HG03045 (cell line): Measurements from ENCODE around the gene PORCN.

Source experiments
- ATAC-seq: cut with Tn5 transposase; IDR thresholded peaks from one replicate; pipeline ENCODE4 v1.9.1; 2021; ENCODE audit warnings: mild to moderate bottlenecking, moderate library complexity; ENCODE audit not compliant: unreplicated experiment

PORCN gene

DNA sequence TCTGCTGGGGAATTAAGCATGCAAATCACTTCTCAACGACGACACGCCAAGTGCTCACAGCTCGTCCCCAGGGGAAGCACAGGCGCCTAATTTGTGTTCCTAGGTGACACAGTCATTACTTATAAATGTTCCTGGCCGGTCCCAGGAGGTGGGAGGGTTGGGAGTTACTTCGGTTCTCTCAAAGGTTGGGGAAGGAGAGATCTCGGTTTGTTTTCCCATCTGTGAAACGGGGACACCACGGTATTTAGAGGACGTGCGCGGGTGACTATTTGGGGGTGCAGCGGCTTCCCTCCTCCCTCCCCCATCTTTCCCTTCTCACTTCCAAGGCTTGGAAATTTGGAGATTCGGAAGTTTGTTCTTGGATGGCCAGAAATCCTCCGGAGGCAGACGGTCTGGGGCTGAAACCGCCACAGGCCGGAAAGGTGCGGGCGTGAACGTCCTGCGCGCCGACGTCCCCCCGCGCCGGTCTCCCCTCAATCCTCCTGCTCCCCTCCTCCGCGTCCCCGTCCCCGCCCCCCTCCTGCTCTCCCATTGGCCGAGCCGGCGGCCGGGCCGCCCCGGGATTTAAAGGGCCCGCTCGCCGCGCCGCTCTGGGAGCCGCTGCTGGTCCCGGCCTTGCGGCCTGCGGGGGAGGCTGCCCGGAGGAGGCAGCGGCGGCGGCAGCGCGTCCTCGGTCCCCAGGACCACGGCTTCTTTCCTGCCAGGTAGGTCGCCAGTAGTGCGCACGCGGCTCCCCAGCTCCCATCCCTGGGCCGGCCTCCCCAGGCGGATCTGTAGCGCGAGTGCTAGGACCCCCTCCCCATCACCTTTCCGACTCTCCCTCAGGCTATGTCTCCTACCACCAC, at the start of gene PORCN:
PORCN (plus strand) TSS at position 593 of the 845 bp plus-strand sequence. CDS start 829 bp downstream, outside the sequence.
- ATAC-seq, result peak; percentile 89

DNA sequence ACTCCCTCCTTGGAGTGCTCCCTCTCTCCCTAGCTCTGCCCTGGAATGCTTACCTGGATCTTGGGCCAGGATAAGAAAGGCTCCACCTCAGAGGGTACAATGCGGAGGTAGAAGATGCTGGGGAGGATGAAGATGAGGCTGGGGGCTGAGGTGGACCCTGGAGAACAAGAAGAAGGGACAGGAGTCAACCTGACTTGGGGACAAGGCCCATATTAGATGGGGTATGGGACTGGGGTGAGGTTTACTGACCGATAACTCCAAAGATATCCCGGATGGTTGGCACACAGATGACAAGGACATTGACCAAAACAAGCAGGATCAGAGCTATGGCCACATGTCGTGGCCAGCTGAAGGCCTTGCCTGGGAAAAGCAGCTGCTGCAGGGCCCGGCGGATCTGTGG, 49.3 kb upstream of the PORCN start:
- ATAC-seq, result no peak

DNA sequence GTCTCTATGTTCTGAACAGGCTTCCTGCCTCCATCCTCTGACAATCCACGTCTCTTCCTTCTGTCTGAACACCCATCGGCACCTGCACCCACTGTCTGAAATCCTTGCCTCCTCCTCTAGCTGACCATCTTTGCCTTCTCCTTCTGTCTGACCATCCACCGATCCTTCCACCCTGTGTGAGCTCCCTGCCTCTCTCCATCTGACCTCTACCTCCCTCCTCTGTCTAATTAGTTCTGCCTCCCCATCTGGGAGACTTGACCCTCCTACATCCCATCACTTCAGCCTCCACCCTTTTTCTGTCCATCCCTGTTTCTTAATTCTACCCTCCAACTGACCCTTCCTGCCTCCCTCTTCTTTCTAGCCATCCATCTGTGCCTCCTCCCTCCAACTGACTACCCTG, 48.8 kb upstream of the PORCN start:
- no peak for ATAC-seq

DNA sequence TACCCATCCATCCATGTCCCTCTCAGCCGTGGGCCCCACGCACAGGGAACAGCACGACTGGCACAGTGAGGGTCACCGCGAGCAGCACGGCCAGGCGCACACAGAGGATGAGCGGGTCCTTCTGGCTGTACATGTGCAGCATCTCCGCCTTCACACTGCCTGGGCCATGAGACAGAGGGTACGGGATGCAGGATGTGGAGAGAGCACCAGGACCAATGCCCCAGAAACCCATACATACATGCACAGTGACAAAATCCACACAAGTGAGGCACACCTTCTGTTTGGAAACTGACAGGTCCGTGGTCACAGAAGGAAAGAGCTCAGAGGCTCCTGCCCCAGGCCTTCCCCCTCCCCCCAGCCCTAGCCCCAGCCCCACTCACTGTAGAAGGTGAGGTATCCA, 48.2 kb upstream of the PORCN start:
- ATAC-seq, result no peak

DNA sequence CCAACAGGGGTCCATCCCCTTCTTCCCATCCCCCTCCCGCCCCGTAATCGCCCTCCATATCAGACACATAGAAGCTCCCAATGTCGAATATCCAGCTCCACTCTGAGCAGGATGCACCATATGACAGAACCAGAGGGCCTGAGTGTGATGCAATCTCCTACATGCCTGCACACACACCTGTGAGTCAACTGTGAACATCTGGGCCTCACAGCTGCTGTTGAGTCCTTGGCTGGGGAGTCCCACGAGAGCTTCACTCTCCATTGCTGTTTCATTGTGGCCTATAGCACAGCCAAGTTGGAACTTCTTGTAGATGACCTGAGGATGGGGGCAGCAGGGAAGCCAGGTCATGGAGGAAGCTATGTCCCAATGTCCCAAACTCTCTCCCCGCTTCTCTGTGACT, 47.0 kb upstream of the PORCN start:
- ATAC-seq, result no peak

DNA sequence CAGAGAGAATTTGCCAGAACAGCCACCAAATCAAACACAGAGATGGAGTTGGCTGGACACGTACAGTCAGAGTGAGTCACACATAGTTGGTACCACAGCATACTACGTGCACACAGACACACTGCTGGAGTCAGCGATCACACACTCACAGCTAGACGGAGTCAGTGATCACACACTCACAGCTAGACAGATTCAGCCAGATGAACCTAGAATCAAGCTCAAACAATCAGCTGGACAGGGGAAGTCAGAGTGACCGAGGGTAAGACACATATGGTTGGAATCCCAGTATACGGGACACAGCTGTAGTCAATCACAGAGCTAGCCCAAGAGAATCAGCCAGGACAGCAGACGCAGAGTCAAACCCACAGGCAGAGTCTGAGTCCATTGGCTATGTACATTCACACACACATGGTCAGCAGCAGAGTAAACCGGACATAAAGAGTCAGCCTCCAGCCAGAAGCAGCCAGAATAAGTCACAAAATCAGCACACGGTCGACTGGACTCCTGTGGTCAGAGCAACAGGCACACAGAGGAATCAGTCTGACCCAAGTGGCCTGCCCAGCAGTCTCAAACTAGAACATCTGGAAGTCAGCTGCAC, 43.4 kb upstream of the PORCN start:
- ATAC-seq, result no peak

DNA sequence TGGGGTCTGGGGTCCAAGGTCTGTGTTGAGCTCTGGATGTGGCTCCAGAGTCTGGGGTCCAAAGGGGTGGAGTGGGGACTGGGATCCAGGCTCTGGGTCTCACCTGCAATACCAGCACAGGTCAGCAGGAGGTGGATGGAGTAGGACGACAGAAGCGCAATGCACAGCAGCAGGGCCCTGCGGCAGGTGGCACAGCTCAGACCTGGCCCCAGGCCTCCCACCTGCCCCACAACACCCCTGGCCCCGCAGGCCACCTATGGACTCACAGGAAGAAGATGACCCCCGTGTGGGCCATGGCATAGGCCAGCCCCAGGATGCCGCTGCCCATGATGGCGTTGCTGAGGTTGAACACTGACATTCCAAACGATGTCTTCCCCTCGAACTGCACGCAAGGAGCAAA, 42.1 kb upstream of the PORCN start:
- no peak for ATAC-seq

DNA sequence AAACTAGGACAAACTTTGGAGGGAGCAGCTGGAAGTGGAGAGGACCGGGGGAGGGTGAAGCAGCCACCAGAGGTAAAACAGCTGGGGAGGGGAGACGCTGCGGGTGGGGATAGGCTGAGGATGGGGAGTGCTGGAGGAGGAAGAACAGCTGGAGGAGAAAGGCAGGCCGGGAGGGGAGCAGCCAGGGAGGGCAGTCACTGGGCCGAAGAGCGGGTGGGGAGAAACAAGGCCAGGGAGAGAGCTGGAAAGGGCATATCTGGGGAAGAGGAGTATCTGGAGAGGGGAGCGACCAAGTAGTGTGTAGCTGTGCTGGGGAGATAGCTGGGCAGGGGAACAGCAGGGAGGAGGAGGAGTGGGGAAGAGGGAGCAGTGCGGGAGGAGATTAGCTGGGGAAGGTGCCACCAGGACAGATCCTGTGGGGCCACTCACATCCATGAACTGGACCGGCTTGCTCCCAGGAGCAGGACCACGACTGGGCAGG, 41.5 kb upstream of the PORCN start:
- no peak for ATAC-seq

DNA sequence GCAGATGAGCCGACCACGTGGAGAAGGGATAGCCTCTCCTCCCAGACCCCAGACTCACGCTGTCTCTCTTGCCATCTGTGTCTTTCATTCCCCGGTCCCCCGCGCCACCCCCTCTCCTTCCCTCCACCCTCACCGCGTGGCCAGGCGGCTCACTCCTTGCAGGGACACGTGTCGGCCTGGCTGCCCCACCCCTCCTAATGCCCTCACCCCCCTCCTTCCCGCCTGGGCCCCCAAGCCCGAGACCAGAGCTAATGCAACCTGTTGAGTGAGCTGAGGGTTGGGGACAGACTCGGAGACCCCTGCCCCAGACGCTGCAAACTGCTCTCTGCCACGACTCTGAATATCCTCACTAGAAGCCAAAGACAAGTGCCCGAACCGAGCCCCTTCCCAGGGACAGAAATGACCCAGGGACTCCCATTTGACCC, 40.5 kb upstream of the PORCN start:
- no peak for ATAC-seq

DNA sequence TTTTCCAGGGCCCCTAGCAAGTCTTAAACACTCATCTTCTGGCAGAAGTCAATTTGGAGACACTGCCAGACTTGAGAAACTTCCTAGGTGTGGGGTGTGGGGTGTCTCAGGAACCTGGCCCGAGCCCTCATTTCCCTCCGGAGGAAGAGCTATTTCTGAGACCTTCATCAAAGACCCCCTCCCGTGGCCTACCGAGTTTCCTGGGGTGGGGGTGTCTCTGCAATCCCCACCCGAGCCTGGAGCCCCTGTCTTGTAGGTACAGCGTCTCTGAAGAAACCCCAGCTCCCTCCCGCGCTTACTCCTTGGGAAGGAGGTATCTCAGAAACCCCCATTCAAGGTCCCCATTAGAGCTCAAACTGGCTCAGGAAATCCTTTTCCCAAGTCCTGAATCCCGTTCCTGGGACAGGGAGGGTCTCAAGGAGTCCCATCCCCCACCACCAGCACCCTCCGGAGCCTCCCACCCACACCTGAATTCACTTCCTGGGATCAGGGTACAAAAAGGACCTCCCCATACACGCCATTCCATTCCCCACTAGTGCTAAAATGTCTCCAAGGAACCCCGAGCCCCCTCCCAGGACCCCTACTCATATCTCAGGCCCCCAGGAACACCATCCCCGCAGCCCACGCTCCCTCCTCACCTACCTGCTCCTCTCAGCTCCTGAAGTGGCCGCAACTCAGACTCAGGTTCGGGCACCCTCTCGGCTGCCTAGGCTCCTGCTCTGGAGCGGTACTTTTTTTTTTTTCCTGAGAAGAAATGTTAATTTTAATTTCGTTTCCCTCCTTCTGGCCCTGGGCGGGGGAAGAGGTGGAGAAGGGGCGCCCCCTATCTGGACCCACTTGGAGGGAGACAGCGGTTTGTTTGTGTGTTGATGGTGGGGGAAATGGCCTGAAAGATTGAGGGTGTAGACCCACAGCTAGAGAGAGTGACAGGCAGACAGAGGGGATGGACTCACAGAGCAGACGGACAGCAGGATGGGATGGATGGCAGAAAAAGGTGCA, 39.8 kb upstream of the PORCN start:
- no peak for ATAC-seq

DNA sequence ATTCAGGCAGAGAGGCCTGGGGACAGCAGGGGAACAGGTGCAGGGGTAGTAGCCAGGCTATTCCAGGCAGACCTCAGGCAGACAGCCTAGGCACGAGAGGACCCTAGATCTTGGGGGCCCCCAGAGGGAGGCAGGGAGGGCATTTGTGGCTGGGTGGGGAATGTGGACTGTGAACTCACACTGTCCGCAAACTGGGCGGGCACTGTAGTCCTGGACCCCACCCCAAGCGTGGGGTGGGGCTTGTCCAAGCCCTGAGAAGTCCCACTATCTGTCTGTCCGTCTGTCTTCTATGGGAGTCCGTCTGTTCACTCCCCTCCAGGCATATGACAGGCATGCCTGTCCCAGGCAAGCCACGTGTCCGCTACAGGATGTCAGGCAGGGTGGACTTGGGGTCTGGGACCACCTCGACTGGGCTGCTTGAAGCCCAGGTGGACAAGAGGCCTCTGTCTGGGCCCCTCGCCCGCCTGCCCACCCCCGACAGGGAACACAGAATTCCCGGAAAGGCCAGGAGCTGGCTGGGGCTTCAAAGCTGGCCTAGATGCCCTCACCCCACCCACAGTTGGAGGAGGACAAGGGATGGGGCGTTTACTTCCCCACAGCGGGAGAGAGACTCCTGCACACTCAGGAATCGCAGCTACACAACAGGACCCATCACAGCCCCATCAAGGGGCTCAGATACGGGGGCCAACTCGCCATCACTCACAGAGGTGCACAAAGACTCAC, 38.5 kb upstream of the PORCN start, which contains the start of gene SLC38A5:
SLC38A5 (minus strand) TSS at position 151 of the 723 bp plus-strand sequence. CDS start 2,336 bp downstream, outside the sequence.
- ATAC-seq, result no peak

DNA sequence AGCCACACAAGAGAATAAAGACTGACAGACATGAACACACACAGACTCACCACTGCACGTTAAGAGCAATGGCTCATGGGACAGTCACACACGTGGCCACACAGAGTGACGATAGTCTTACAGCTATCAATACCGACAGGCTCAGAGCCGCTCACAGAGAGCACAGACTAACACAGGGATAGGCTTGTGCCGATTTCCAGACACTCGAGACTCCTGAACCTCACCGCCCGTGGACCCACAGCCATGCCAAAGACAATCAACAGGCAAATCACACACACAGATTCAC, 38.0 kb upstream of the PORCN start:
- ATAC-seq, result no peak

DNA sequence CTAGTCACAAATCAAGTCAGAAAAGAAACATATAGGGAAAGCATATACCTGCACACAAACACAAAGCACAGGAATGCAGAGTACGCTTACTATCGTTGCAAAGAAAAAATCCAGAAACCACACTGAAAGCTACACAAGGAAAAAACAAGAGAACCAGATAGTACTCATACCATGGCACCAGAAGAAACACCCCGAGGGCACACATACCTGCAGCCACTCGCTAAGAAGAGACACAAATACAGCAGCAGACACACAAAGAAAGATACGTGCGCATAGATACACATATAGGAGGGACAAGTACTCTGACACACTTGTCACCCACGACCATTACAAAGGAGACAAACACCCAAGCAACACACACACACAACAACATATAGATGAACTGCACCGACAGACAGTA, 37.3 kb upstream of the PORCN start:
- ATAC-seq, result no peak

DNA sequence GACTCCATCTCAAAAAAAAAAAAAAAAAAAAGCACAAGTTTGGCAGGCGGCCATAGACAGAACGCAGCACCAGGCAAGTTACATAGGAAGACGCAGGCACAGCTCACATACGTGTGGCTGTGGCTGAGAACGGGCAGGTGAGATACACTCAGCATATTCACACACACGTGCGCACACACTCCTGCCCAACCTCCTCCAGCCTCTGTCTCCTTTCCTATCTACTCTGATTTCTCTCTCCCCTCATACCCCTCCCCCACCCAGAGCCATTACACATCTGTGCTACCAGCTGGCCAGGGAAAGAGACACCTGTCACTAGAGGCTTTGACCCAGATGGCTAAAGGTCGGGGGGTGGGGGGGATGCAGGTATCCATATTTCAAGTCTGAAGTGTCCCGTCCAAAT, 36.6 kb upstream of the PORCN start:
- ATAC-seq, result no peak

DNA sequence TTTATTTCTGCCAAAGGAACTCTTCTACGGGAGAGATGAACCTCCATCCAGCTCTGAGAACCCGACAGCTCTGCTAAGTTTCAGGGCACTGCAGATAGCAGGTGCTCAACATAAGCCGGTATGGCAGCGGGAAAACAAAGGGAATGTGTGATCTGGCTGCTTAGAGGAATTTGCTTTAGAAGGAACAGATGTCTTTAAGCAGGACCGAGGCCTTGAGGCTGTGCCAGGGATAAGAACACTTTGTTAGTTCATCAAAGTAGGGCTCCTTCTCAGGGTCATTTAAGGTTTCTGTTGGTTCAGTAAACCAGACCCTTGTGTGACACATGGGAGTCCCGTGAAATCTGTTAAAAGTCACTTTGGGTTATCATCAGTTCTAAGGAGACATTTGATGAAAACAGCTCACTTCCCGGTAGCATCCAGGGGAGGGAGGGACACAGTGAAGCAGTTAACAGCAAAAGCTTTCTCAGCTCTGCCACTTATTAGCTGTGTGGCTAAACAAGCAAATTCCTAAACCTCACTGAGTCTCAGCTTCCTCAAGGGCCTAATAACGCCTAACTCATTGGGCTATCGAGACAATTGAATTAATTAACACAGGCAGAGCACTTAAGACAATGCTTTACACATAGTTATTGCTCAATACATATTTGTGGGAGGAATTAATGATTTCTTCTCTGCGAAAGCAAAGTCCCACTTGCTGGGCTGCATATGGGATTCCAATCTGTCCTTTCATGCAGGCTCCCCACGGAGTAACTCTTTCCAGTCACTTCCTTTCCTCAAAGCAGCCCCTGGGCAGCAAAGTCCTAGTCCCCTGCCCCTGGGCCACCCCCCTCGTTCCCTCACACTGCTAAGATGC, 35.7 kb upstream of the PORCN start:
- no peak for ATAC-seq

DNA sequence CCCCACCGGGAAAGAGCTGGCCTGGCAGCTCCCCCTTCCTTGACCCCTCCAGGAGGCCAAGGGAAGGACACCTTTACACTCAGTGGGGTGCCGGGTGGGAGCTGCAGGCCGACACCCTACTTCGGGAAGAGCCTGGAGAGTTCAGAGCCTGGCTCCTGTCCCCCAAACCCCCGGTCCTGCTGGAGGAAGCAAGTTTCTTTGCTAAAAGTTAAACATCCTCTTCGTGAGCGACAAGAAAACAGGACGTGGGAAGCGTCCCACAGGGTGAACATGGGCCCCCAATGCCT, 35.1 kb upstream of the PORCN start:
- no peak for ATAC-seq

DNA sequence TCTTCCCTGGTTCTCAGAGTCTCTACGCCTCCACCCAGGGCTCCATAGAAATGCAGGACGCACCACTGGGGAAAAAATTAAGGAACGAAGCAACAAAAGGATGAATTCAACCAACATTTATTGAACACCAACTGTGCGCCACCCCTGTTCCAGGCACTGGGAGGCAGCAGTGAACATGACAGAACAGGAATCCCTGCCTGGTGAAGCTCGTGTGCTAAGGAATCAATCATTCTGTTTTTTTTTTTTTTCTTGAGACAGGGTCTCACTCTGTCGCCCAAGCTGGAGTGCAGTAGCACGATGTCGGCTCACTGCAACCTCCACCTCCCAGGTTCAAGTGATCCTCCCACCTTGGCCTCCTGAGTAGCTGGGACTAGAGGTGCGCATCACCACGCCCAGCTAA, 34.7 kb upstream of the PORCN start:
- no peak for ATAC-seq

DNA sequence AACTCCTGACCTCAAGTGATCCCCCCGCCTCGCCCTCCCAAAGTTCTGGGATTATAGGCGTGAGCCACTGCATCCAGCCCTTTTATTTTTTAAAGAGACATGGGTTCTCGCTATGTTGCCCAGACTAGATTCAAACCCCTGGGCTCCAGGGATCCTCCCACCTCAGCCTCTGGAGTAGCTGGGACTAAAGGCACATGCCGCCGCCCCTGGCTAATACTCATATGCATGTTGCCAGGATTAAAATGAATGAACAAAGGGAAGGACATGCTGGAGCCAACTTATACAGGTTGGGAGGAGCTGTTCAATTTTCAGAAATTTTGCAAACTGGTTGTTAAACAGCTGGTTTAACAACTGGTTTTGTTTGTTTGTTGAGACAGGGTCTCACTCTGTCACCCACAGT, 34.2 kb upstream of the PORCN start:
- no peak for ATAC-seq

DNA sequence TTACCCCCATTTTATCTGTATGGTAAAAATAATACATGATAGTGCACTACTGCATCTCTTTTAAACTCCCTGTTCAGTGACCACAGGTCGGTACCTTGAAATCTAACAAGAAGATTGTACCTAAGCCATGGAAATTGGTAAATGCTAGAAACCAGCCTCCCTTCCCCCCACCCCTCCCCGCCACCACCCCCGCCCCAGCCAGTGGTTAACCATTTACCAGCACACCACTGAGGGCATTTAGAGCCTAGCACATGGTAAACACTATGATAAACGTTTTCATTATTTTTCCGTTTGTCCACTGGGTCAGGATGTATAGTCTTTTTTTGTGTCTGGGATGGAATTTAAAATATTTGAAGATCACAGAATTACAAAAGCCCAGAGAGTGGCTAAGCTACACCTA, 33.5 kb upstream of the PORCN start:
- ATAC-seq, result no peak
